Colon (tissue), 2 donors: ENCODE data around the gene PSMB8.

Experiments used
- FAIRE-seq: peaks from 2 replicates; lab custom pipeline; 2012; peaks lifted over from hg19 to GRCh38; lab: Jason Lieb, UNC
- donor health status: control.
- donor health status: control.

PSMB8 gene

GRCh38 chr6:32855467-32856174 is 11.8 kb upstream of the PSMB8 start:
- FAIRE-seq = no peak

- FAIRE-seq = no peak
Observed at GRCh38 chr6:32854376-32855178, 10.7 kb upstream of the PSMB8 start.

- FAIRE-seq = no peak
Observed at GRCh38 chr6:32853541-32854375, 9.9 kb upstream of the PSMB8 start, which contains the start of the genes PSMB9 and TAP1. PSMB9 (plus strand) TSS chr6:32854192; CDS start chr6:32854230, 38 bp downstream. TAP1 (minus strand) TSS chr6:32853704; CDS start chr6:32853636, 68 bp downstream.

GRCh38 chr6:32852844-32853540 is 9.1 kb upstream of the PSMB8 start:
- FAIRE-seq = no peak

GRCh38 chr6:32852018-32852843 is 8.4 kb upstream of the PSMB8 start:
- FAIRE-seq = no peak

GRCh38 chr6:32851025-32851424 is 7.2 kb upstream of the PSMB8 start:
- no peak for FAIRE-seq

GRCh38 chr6:32849126-32849525 is 5.3 kb upstream of the PSMB8 start:
- no peak for FAIRE-seq

GRCh38 chr6:32847795-32848194 is 3.9 kb upstream of the PSMB8 start:
- no peak for FAIRE-seq

GRCh38 chr6:32847004-32847403 is 3.2 kb upstream of the PSMB8 start:
- FAIRE-seq = no peak

GRCh38 chr6:32845384-32845884 is 1.6 kb upstream of the PSMB8 start:
- no peak for FAIRE-seq

GRCh38 chr6:32844839-32845383 is 1.1 kb upstream of the PSMB8 start:
- no peak for FAIRE-seq

GRCh38 chr6:32843331-32843978 is 392 bp downstream of the PSMB8 start:
- FAIRE-seq = no peak

GRCh38 chr6:32842690-32843089 is 1.2 kb downstream of the PSMB8 start:
- no peak for FAIRE-seq

GRCh38 chr6:32842021-32842650 is 1.7 kb downstream of the PSMB8 start:
- no peak for FAIRE-seq

- FAIRE-seq = no peak
Observed at GRCh38 chr6:32840604-32841246, 3.1 kb downstream of the PSMB8 start.

GRCh38 chr6:32839356-32839755 is 4.5 kb downstream of the PSMB8 start:
- FAIRE-seq = no peak

GRCh38 chr6:32838114-32838958 is 5.5 kb downstream of the PSMB8 start, which contains the start of gene TAP2:
TAP2 (minus strand) TSS chr6:32838739; CDS start chr6:32838233, 506 bp downstream.
- FAIRE-seq = no peak

- no peak for FAIRE-seq
Observed at GRCh38 chr6:32837651-32838113, 6.2 kb downstream of the PSMB8 start.
